Left ventricle myocardium inferior (tissue), 1 donor: ENCODE results near the gene CCDC174. TPM values are rescaled to one million over a fixed set of nuclear protein-coding genes. Genes with fewer than 3 reads are reported as not detected.
"Not testable (repeated sequence)": the region's sequence is repeated elsewhere in the genome, so short reads cannot be mapped to it uniquely, and the experiment has no call there.

Experiments
- DNase-seq: peaks from one replicate; pipeline ENCODE4 v3.0.0-alpha.2; 2020
- H3K27ac ChIP-seq: fragments of 200-600 bp; replicated peaks from 2 replicates; pipeline ENCODE4 v1.8.0; 2021
- H3K27me3 ChIP-seq: fragments of 200-600 bp; 2 replicates; pipeline ENCODE4 v1.8.0; 2021; ENCODE audit warnings: low read depth
- H3K36me3 ChIP-seq: fragments of 200-600 bp; 2 replicates; pipeline ENCODE4 v1.8.0; 2021
- H3K4me1 ChIP-seq: fragments of 200-600 bp; 2 replicates; pipeline ENCODE4 v1.8.0; 2021
- H3K4me3 ChIP-seq: fragments of 200-600 bp; 2 replicates; pipeline ENCODE4 v1.8.0; 2021; ENCODE audit warnings: mild to moderate bottlenecking, moderate library complexity
- H3K9me3 ChIP-seq: fragments of 200-600 bp; replicated peaks from 2 replicates; pipeline ENCODE4 v1.8.0; 2021
- CTCF ChIP-seq: fragments of 200-600 bp; IDR thresholded peaks from 2 replicates; pipeline ENCODE4 v1.8.0; 2021; ENCODE audit warnings: antibody characterized with exemption, mild to moderate bottlenecking, borderline replicate concordance
- intact Hi-C: fragments of 100-400 bp; cut with micrococcal nuclease; formaldehyde crosslinking; loops from one replicate; pipeline ENCODE4 v1.11.0; 2022
- total RNA-seq: library from RNA; stranded (reverse); fragmentation: NEBNext Ultra II Directional; extraction: Animal tissue kit (Norgen Biotek cat#: 25700); gene quantifications from one replicate; pipeline ENCODE4 v1.2.1, GENCODE V29; 2021
- donor health status: DM: no; HTN: yes; CAD: no; lungs with severe emphysema.

CCDC174 gene
- total RNA-seq, 1 donor from 2014 or later: 11.9 TPM

DNA sequence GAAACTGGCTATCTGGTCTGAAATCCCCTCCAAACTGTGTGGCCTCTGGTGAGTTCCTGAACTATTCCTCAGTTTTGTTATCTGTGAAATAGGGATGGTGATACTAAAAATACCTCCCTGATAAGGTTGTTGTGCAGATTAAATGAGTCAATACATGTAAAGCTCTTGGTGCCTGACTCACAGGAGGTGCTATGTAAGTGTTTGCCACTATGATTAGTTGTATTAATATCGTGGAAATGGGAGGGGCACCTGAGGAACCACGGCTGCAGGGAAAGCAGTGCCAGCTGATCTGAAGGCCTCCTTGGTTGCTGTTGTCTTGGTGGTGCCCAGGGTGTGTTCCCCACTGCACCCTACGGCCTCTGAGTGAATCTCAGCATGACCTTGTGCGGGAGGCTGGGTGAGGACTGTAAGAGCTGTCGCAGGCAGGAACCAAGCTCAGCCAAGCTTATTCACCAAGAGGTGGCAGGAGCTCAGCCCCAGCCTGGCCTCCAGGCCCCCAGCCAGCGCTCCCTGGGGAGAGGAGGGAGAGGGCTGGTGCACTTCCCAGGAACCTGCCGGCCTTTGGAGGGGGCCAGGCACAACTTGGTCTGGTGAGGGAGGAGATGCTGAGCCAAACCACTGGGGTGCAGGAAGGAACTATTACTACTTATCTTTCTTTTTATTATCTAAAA is 44.8 kb upstream of the CCDC174 start:
- intact Hi-C loops: no loop called here

DNA sequence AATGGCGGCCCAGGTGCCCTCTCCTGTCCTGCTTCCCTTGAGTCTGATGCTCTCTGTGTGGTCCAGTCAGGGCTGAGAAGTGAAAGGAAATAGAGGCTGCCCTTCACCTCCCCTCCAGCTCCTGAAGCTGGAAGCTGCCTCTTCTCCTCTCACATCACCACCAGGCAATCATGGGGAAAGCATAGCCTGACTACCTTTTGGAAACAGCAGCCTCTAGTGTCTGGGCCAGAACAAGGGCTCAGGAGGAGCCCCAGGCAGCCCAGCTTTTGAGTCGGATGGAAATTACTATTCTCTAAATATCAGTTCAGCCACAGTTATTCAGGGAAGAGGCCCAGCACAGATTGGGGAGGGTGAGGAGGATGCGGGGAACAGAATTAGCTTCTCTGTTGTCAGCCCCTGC is 43.3 kb upstream of the CCDC174 start:
- intact Hi-C loops: no loop called here
- TF ChIP-seq CTCF: peak; percentile 12
- Histone ChIP-seq H3K9me3 (no peaks in the 10 kb centered on the region), H3K36me3 (no peaks in the 10 kb centered on the region), H3K27ac (no peak overlapping the region), H3K4me3 (no peak overlapping the region), H3K27me3 (peaks cover 90% of the 10 kb centered on the region), H3K4me1 (peaks cover 13% of the 10 kb centered on the region)
- DNase-seq: no peak

More for the DNA sequence above, 44.8 kb upstream of the CCDC174 start:
- Histone ChIP-seq H3K27me3 (peaks cover 88% of the 10 kb centered on the region), H3K36me3 (no peaks in the 10 kb centered on the region), H3K9me3 (no peaks in the 10 kb centered on the region), H3K4me1 (peaks cover 23% of the 10 kb centered on the region), H3K4me3 (no peak overlapping the region), H3K27ac (no peak overlapping the region)
- TF ChIP-seq CTCF: no peak
- DNase-seq: no peak

- H3K27me3 ChIP-seq: peaks cover 89% of the 10 kb centered on the region
Observed at GRCh38 chr3:14609058-14609457, 42.5 kb upstream of the CCDC174 start.

DNA sequence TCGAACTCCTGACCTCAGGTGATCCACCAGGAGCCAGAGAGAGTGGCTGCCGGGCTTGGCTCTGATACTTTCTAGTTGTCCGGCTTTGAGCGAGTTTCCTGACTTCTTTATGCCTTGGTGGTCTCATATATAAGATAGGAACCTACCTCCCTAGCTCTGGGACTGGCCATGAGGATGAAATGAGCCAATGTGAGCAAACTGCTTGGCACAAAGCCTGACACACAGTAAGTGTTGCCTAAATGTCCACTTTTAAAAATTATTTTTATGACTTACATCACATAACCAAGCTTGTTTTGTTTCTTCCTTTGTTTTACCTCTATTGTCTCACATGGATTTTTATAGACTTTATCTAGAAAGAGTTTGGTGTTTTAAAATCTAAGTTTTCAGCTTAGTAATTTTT is 42.1 kb upstream of the CCDC174 start:
- H3K9me3 ChIP-seq: no peaks in the 10 kb centered on the region
- no peak for DNase-seq
- H3K4me3 ChIP-seq: no peak overlapping the region
- H3K27ac ChIP-seq: no peak overlapping the region
- H3K4me1 ChIP-seq: peaks cover 13% of the 10 kb centered on the region
- H3K27me3 ChIP-seq: peaks cover 89% of the 10 kb centered on the region
- intact Hi-C loops: no loop called here
- no peak for TF ChIP-seq CTCF
- no peaks in the 10 kb centered on the region for H3K36me3 ChIP-seq

More at GRCh38 chr3:14609058-14609457, 42.5 kb upstream of the CCDC174 start:
- H3K4me3 ChIP-seq, intact Hi-C loops, DNase-seq, H3K27ac ChIP-seq, H3K36me3 ChIP-seq, H3K9me3 ChIP-seq: not testable (repeated sequence)
- H3K4me1 ChIP-seq: peaks cover 13% of the 10 kb centered on the region

- H3K4me1 ChIP-seq: peaks cover 13% of the 10 kb centered on the region
- H3K9me3 ChIP-seq: no peaks in the 10 kb centered on the region
- TF ChIP-seq CTCF: no peak
- no peak overlapping the region for H3K27ac ChIP-seq
- no peak overlapping the region for H3K4me3 ChIP-seq
- DNase-seq: no peak
- H3K27me3 ChIP-seq: peaks cover 87% of the 10 kb centered on the region
- no peaks in the 10 kb centered on the region for H3K36me3 ChIP-seq
- intact Hi-C loops: no loop called here
Observed at GRCh38 chr3:14609941-14610340, 41.6 kb upstream of the CCDC174 start.

DNA sequence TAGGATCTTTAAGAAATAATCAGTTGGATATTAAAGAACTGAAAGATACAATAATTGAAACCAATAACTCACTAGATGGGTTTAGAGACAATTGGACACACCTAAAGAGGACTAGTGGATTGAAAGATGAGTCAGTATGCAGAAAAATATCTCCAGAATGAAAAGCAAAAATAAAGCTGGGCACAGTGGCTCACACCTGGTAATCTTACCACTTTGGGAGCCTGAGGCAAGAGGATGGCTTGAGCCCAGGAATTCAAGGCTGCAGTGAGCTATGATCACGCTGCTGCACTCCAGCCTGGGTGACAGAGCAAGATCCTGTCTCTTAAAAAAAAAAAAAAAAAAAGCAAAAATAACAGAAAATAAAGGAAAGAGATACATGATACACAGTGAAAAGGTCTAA is 37.4 kb upstream of the CCDC174 start:
- H3K9me3 ChIP-seq: no peaks in the 10 kb centered on the region
- intact Hi-C loops: no loop called here
- H3K4me1 ChIP-seq: peaks cover 6% of the 10 kb centered on the region
- peaks cover 85% of the 10 kb centered on the region for H3K27me3 ChIP-seq
- DNase-seq: no peak
- H3K36me3 ChIP-seq: no peaks in the 10 kb centered on the region
- TF ChIP-seq CTCF: no peak
- H3K27ac ChIP-seq: no peak overlapping the region
- H3K4me3 ChIP-seq: no peak overlapping the region
